Cortex of kidney (tissue), 1 donor: ENCODE measurements around the gene KLRC4.
"Not testable (repeated sequence)": the region's sequence is repeated elsewhere in the genome, so short reads cannot be mapped to it uniquely, and the experiment has no call there.

ENCODE experiments used
- DNase-seq: peaks from one replicate; lab custom pipeline; 2025; lab: John Stamatoyannopoulos, UW

The KLRC4 gene

DNA sequence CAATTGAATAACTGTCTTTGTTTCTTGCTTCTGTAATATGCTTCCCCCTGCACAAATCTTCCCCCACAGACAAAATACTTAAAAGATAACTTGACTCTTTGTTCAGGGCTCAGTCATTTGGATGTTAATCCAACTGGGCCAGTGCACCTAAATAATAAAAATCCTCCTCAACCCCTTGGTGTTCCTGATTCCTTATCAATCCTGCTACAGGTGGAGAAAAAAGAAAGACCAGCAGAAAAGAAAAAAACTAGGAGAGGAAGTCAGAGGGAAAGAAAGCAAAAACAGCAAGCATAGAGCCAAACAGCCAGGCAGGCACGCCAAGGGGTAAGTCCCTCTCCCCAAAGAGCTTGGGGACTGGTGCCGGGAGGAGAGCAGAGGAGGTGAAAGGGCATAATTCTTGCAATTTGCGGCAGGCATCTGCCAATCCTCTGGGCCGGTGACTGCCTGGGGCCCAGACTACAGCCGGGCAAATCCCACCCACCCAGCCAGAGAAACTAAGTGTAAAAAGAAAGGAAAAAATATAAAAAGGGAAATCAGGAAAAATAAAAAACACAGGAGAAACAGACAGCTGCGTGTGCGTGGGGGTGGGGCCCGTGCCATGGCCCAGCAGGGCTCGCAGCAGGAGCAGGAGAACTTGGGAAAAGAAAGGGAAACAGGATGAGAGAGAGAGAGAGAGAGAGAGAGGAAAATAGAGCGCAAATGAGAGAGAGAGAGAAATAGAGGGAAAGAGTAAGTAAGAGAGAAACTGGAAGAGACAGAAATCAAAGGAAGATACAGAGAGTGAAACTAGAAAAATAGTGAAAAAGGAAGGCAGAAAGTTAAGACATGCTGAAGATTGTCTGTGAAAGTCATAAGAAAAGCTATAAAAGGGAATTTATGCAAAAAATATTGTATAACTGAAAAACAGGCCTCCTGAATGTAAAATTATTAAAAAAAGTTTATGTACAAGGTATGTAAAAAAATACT is 41.1 kb downstream of the KLRC4 start:
- no peak for DNase-seq

- DNase-seq, result not testable (repeated sequence)
These were observed 41.8 kb downstream of the KLRC4 start for GRCh38 chr12:10367714-10368113.

- DNase-seq, result no peak
These were observed 42.7 kb downstream of the KLRC4 start for GRCh38 chr12:10366875-10367274.

DNA sequence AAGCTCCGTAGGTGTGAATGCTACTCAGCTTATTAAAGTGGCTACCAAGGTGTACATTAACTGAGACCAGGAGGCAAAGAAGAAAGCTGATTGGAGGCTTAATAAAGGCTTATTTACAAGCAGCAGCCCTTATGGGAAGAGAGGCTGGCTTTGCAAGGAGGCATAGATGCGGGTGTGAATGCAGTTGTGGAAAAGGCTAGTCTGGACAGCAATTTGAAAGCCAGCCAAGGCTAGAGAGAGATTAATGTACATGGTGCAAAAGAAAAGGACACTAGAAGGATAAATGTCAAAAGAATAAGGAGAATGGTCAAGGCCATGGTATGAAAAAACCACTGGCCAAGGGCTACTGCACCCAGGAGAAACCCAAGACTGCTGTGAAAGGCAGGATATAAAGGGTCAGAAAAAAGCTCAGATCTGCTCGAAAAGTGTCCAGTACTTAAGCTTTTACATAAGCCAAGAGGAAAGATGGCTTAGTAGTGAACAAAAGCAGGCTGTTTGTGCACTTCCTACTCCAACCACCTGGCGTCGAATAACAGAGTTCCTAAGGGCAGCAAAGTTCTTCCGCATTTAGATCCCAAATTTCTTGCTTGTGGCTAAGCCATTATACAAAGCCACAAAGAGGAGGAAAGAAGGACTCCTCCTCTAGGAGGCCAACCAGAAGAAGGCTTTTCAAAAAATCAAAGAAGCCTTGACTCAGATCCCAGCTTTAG is 43.7 kb downstream of the KLRC4 start:
- no peak for DNase-seq

DNA sequence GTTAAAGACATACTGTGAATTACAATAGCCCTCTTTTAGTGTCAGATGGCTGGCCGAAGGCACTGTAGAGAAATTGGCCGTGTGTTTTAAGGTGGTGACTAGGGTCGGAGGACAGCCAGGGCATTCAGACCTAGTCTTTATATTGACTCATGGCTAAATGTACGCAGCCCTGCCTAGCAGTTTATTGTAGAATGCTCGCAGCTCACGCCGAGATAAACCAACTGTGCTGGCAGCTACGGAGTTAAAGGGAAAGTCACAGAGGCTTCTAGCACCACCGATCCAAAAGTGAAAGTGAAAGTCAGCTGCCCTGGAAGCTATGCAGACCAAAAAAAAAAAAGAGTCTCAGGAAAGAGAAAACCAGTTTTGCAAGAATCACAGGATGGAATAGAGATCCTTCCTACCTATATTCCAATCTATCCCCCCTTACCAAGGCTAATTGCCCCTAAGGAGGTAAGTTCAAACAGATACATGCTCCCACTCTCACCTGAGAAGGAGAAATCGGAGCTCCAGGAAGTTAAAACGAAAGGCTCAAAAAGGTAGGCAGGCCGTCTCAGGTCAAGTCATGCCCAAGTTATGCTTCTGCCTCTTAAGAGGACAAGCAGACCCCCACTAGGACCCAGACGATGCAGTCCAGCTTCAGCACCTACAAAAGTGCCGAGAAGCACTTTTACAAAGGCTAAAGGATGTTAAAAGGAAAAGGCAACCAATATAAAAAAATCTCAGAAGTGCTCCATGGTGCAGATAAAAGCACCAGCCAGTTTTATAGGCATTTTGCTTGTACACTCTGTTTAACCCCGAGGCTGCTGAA is 44.5 kb downstream of the KLRC4 start:
- no peak for DNase-seq

GRCh38 chr12:10363914-10364814 is 45.4 kb downstream of the KLRC4 start:
- no peak for DNase-seq

GRCh38 chr12:10363658-10363913 is 46.0 kb downstream of the KLRC4 start:
- DNase-seq, result no peak

DNA sequence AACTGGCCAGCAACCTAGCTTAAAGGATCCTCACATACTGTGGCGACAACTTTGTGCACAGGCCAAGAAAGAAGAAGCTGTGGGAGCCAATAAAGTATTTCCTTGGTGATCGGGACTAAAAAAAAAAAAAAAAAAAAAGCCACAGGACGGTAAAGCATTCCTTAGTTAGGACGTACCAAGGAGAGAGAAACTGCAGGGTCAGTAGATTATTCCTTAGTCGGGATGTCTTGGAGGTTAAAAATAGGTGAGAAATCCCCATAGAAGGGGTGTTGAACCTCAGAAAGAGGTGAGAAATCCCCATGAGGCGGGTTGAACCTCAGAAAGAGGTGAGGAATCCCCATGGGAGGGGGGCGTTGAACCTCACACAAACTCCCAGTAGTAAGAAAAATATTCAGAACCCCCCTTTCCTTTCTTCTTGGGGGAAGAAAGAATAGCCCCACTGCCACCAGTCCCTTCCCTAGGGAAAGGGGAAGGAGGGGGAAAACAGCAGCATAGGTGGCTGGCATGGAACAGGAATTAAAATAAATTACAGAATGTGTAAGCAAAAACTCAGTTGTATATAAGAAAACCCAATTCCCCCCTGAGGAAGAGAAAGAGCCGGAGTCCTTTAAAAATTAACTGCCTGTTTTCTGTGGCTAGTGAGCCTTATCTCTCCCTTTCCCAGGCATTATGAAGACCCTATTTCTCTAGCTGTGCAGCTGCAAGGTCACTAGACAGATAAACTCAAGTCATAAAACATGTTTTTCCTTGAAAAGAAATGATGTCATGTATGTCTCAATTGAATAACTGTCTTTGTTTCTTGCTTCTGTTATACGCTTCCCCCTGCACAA is 46.5 kb downstream of the KLRC4 start:
- DNase-seq, result no peak

DNA sequence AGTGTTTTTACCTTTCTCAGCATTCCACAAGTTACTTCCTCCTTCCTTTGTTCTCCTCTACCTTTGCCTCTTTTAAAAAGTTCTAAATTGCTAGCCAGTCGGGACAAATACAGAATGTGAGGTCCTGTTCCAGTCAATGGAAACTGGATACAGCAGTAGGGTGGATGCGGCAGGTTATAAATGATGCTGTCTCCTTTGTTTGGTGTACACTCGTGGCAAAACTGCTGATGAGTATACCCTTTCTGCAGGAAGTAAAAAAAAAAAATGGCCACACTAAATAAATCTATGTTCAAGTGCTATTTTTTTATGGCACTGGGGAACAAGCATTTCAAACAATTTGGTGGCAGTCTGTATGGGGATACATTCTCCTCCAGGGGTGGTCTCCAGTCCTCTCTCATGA is 47.2 kb downstream of the KLRC4 start:
- DNase-seq, result no peak

- no peak for DNase-seq
These were observed 47.9 kb downstream of the KLRC4 start for GRCh38 chr12:10361622-10362021.

GRCh38 chr12:10361084-10361483 is 48.5 kb downstream of the KLRC4 start:
- no peak for DNase-seq

- no peak for DNase-seq
These were observed 50.6 kb downstream of the KLRC4 start for GRCh38 chr12:10358969-10359368.

- DNase-seq, result no peak
These were observed 51.4 kb downstream of the KLRC4 start for GRCh38 chr12:10358131-10358530.
